Activated naive CD4-positive, alpha-beta T cell treated with anti-CD3 and anti-CD28 coated beads, Interleukin-2, amount 10 ng/mL, durations not matched to agents 7 days and 5 days (primary cell): ENCODE measurements around the gene DGKB.

Experiments
- CTCF ChIA-PET: fragments of 350-600 bp; sonication (Branson Sonifier 250); formaldehyde crosslinking; loops from one replicate; lab custom pipeline; 2021; ENCODE audit warnings: antibody characterized with exemption; lab: Charles Lee
- DNase-seq: peaks from one replicate; pipeline ENCODE4 v3.0.0-alpha.2; 2020
- H3K27ac Mint-ChIP-seq: one replicate; pipeline ENCODE4 v1.8.0; 2021; ENCODE audit warnings: mild to moderate bottlenecking, moderate library complexity, mixed read lengths
- H3K27me3 Mint-ChIP-seq: one replicate; pipeline ENCODE4 v1.8.0; 2021; ENCODE audit warnings: mild to moderate bottlenecking, mixed read lengths
- H3K36me3 Mint-ChIP-seq: one replicate; pipeline ENCODE4 v1.8.0; 2021; ENCODE audit warnings: mixed read lengths
- H3K4me1 Mint-ChIP-seq: one replicate; pipeline ENCODE4 v1.8.0; 2021; ENCODE audit warnings: mixed read lengths
- H3K4me3 Mint-ChIP-seq: one replicate; pipeline ENCODE4 v1.8.0; 2021; ENCODE audit warnings: mild to moderate bottlenecking, moderate library complexity, mixed read lengths
- H3K9me3 Mint-ChIP-seq: one replicate; pipeline ENCODE4 v1.8.0; 2021; ENCODE audit warnings: mixed read lengths

DGKB gene

GRCh38 chr7:14258441-14258840, 644.1 kb downstream of the DGKB start:
- Mint-ChIP-seq H3K27ac (no peak overlapping the region), H3K36me3 (no peaks in the 10 kb centered on the region), H3K4me3 (no peak overlapping the region), H3K4me1 (no peaks in the 10 kb centered on the region), H3K9me3 (peaks cover 3% of the 10 kb centered on the region), H3K27me3 (no peaks in the 10 kb centered on the region)
- CTCF ChIA-PET: no interaction called here
- no peak for DNase-seq

GRCh38 chr7:14252458-14252857, 650.1 kb downstream of the DGKB start:
- Mint-ChIP-seq H3K4me3 (no peak overlapping the region), H3K27ac (no peak overlapping the region), H3K9me3 (peaks cover 6% of the 10 kb centered on the region), H3K27me3 (no peaks in the 10 kb centered on the region), H3K36me3 (no peaks in the 10 kb centered on the region), H3K4me1 (no peaks in the 10 kb centered on the region)
- DNase-seq: no peak
- CTCF ChIA-PET: no interaction called here

- CTCF ChIA-PET: no interaction called here
- no peaks in the 10 kb centered on the region for H3K36me3 Mint-ChIP-seq
- H3K4me1 Mint-ChIP-seq: no peaks in the 10 kb centered on the region
- DNase-seq: no peak
- peaks cover 1% of the 10 kb centered on the region for H3K9me3 Mint-ChIP-seq
- H3K27ac Mint-ChIP-seq: no peak overlapping the region
- H3K27me3 Mint-ChIP-seq: no peaks in the 10 kb centered on the region
- no peak overlapping the region for H3K4me3 Mint-ChIP-seq
Observed at GRCh38 chr7:14242175-14242574, 660.4 kb downstream of the DGKB start.

- no peaks in the 10 kb centered on the region for H3K36me3 Mint-ChIP-seq
- DNase-seq: no peak
- H3K27me3 Mint-ChIP-seq: no peaks in the 10 kb centered on the region
- CTCF ChIA-PET: no interaction called here
- H3K4me3 Mint-ChIP-seq: no peak overlapping the region
- H3K9me3 Mint-ChIP-seq: no peaks in the 10 kb centered on the region
- H3K27ac Mint-ChIP-seq: no peak overlapping the region
- no peaks in the 10 kb centered on the region for H3K4me1 Mint-ChIP-seq
Observed at GRCh38 chr7:14236834-14237233, 665.7 kb downstream of the DGKB start.

- Mint-ChIP-seq H3K4me3 (no peak overlapping the region), H3K9me3 (no peaks in the 10 kb centered on the region), H3K27ac (no peak overlapping the region), H3K27me3 (no peaks in the 10 kb centered on the region), H3K4me1 (no peaks in the 10 kb centered on the region), H3K36me3 (no peaks in the 10 kb centered on the region)
- CTCF ChIA-PET: no interaction called here
- DNase-seq: no peak
Observed at GRCh38 chr7:14235056-14235455, 667.5 kb downstream of the DGKB start.

- H3K27me3 Mint-ChIP-seq: no peaks in the 10 kb centered on the region
- CTCF ChIA-PET: no interaction called here
- no peak overlapping the region for H3K27ac Mint-ChIP-seq
- no peaks in the 10 kb centered on the region for H3K4me1 Mint-ChIP-seq
- H3K36me3 Mint-ChIP-seq: no peaks in the 10 kb centered on the region
- H3K4me3 Mint-ChIP-seq: no peak overlapping the region
- DNase-seq: no peak
- H3K9me3 Mint-ChIP-seq: no peaks in the 10 kb centered on the region
Observed at GRCh38 chr7:14233868-14234369, 668.6 kb downstream of the DGKB start.

GRCh38 chr7:14233076-14233867, 669.3 kb downstream of the DGKB start:
- no peaks in the 10 kb centered on the region for H3K27me3 Mint-ChIP-seq
- no peaks in the 10 kb centered on the region for H3K36me3 Mint-ChIP-seq
- no peaks in the 10 kb centered on the region for H3K9me3 Mint-ChIP-seq
- no peaks in the 10 kb centered on the region for H3K4me1 Mint-ChIP-seq
- DNase-seq: no peak
- CTCF ChIA-PET: no interaction called here
- no peak overlapping the region for H3K4me3 Mint-ChIP-seq
- H3K27ac Mint-ChIP-seq: no peak overlapping the region

GRCh38 chr7:14229047-14229446, 673.5 kb downstream of the DGKB start:
- CTCF ChIA-PET: no interaction called here
- DNase-seq: no peak
- no peaks in the 10 kb centered on the region for H3K4me1 Mint-ChIP-seq
- no peaks in the 10 kb centered on the region for H3K27me3 Mint-ChIP-seq
- H3K36me3 Mint-ChIP-seq: no peaks in the 10 kb centered on the region
- no peak overlapping the region for H3K27ac Mint-ChIP-seq
- no peaks in the 10 kb centered on the region for H3K9me3 Mint-ChIP-seq
- no peak overlapping the region for H3K4me3 Mint-ChIP-seq

GRCh38 chr7:14228341-14228740, 674.2 kb downstream of the DGKB start:
- no peak overlapping the region for H3K4me3 Mint-ChIP-seq
- no peaks in the 10 kb centered on the region for H3K9me3 Mint-ChIP-seq
- DNase-seq: no peak
- CTCF ChIA-PET: no interaction called here
- H3K36me3 Mint-ChIP-seq: no peaks in the 10 kb centered on the region
- no peak overlapping the region for H3K27ac Mint-ChIP-seq
- no peaks in the 10 kb centered on the region for H3K4me1 Mint-ChIP-seq
- no peaks in the 10 kb centered on the region for H3K27me3 Mint-ChIP-seq

GRCh38 chr7:14226126-14226525, 676.4 kb downstream of the DGKB start:
- Mint-ChIP-seq H3K27me3 (no peaks in the 10 kb centered on the region), H3K27ac (no peak overlapping the region), H3K4me3 (no peak overlapping the region), H3K9me3 (no peaks in the 10 kb centered on the region), H3K4me1 (no peaks in the 10 kb centered on the region), H3K36me3 (no peaks in the 10 kb centered on the region)
- CTCF ChIA-PET: no interaction called here
- DNase-seq: no peak

- Mint-ChIP-seq H3K4me1 (no peaks in the 10 kb centered on the region), H3K27me3 (no peaks in the 10 kb centered on the region), H3K36me3 (no peaks in the 10 kb centered on the region), H3K9me3 (peaks cover under 1% of the 10 kb centered on the region), H3K27ac (peak overlapping the region; percentile 17), H3K4me3 (no peak overlapping the region)
- CTCF ChIA-PET: no interaction called here
- no peak for DNase-seq
Observed at GRCh38 chr7:14219125-14219524, 683.4 kb downstream of the DGKB start.

- Mint-ChIP-seq H3K36me3 (no peaks in the 10 kb centered on the region), H3K4me3 (no peak overlapping the region), H3K27me3 (no peaks in the 10 kb centered on the region), H3K9me3 (peaks cover 4% of the 10 kb centered on the region), H3K4me1 (no peaks in the 10 kb centered on the region), H3K27ac (no peak overlapping the region)
- CTCF ChIA-PET: no interaction called here
- DNase-seq: no peak
Observed at GRCh38 chr7:14218338-14218737, 684.2 kb downstream of the DGKB start.

GRCh38 chr7:14209896-14210484, 692.6 kb downstream of the DGKB start:
- H3K4me1 Mint-ChIP-seq: no peaks in the 10 kb centered on the region
- H3K4me3 Mint-ChIP-seq: no peak overlapping the region
- H3K27ac Mint-ChIP-seq: no peak overlapping the region
- H3K9me3 Mint-ChIP-seq: peaks cover 10% of the 10 kb centered on the region
- CTCF ChIA-PET: interaction anchor here (0.6 kb wide), 1 partner anchor 462 kb away, joined by 4 read pairs; no protein-coding TSS in a partner anchor
- no peaks in the 10 kb centered on the region for H3K36me3 Mint-ChIP-seq
- no peaks in the 10 kb centered on the region for H3K27me3 Mint-ChIP-seq
- no peak for DNase-seq

GRCh38 chr7:14207711-14208110, 694.8 kb downstream of the DGKB start:
- H3K9me3 Mint-ChIP-seq: peaks cover 6% of the 10 kb centered on the region
- H3K4me3 Mint-ChIP-seq: no peak overlapping the region
- no peaks in the 10 kb centered on the region for H3K27me3 Mint-ChIP-seq
- H3K4me1 Mint-ChIP-seq: no peaks in the 10 kb centered on the region
- H3K36me3 Mint-ChIP-seq: no peaks in the 10 kb centered on the region
- DNase-seq: no peak
- CTCF ChIA-PET: no interaction called here
- H3K27ac Mint-ChIP-seq: no peak overlapping the region

GRCh38 chr7:14207138-14207537, 695.4 kb downstream of the DGKB start:
- no peaks in the 10 kb centered on the region for H3K36me3 Mint-ChIP-seq
- H3K4me1 Mint-ChIP-seq: no peaks in the 10 kb centered on the region
- no peaks in the 10 kb centered on the region for H3K27me3 Mint-ChIP-seq
- DNase-seq: no peak
- peaks cover 1% of the 10 kb centered on the region for H3K9me3 Mint-ChIP-seq
- no peak overlapping the region for H3K27ac Mint-ChIP-seq
- no peak overlapping the region for H3K4me3 Mint-ChIP-seq
- CTCF ChIA-PET: no interaction called here
